HFF-Myc (cell line): Measurements from ENCODE around the gene GATA5.

Experiments
- DNase-seq: peaks from one replicate; pipeline ENCODE4 v3.0.0-alpha.2; 2011; ENCODE audit warnings: low read depth; ENCODE audit errors: extremely low read depth
- H3K4me3 ChIP-seq: replicated peaks from 2 replicates; pipeline ENCODE4 v1.5.1; 2011; ENCODE audit warnings: low read depth, mild to moderate bottlenecking, control low read depth, low read length
- CTCF ChIP-seq: IDR thresholded peaks from 2 replicates; pipeline ENCODE4 v1.5.1; 2012; ENCODE audit warnings: mild to moderate bottlenecking, low read depth, low read length, control low read depth; ENCODE audit errors: missing control alignments

The GATA5 gene

GRCh38 chr20:62473717-62474603, 1.8 kb downstream of the GATA5 start:
- TF ChIP-seq CTCF = no peak
- no peak overlapping the region for H3K4me3 ChIP-seq
- DNase-seq = no peak

DNA sequence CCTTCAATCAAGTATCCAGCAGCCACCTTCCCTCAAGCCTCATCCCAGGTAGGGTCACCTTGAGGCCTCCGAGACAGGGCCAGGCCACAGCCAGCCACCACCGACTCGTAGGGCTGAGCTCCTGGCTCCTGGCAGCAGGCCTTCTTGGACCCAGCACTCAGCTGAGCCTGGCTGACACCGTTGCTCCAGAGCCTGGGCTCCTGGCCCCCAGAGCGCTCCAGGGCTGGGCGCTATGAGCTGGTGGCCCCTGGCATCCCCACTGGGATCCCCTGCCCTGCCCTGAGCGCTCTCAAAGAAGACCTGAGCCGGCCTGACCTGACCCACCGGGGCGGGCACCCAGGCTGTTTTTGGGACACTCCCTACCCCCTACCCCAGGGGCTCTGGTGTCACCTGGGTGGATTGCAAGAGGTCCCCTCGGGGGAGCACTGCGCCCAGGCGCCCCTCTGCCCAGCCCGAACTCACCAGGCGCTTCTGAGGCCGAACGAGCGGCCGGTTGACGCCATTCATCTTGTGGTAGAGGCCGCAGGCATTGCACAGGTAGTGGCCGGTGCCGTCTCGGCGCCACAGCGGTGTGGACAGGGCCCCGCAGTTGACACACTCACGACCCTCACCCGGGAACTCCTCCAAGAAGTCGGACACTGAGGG, 2.7 kb downstream of the GATA5 start:
- DNase-seq = no peak
- TF ChIP-seq CTCF = no peak
- no peak overlapping the region for H3K4me3 ChIP-seq

DNA sequence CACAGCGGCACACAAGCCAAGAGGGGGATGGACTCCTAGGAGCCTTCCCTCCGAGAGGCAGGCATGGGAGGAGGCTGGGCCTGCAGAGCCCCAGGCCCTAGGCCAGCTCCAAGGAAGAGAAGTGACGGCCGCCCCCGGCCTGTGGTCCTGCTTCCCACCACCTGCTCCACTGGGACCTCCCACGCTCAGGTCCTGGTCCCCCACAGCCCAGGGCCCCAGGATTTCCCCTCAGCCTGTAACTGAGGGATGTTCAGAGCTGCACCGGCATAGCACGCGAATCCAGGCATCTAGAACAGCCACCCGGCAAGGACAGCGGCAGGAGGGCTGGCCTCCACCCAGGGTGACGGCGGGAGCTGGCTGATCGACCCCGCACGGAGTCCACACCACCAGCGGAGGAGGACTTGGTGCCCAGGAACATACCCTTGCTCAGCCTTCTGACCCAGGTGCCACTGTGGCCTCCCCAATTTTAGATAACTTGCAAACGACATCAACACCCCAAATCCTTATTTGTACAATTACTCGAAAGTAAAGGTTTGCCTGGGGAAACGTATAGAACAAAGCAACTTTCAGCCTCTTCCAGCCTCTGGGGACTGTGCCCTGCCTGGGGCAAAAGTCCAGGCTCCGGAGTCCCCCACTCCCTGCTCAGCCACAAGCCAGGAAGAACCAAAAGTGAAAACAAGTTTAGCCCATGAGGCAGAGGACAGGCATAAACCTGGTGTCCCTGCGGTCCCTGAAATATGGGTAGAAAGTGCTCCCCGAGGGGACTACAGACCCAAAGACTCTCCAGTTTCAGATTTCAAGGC, 3.5 kb downstream of the GATA5 start:
- no peak for DNase-seq
- H3K4me3 ChIP-seq = no peak overlapping the region
- no peak for TF ChIP-seq CTCF

DNA sequence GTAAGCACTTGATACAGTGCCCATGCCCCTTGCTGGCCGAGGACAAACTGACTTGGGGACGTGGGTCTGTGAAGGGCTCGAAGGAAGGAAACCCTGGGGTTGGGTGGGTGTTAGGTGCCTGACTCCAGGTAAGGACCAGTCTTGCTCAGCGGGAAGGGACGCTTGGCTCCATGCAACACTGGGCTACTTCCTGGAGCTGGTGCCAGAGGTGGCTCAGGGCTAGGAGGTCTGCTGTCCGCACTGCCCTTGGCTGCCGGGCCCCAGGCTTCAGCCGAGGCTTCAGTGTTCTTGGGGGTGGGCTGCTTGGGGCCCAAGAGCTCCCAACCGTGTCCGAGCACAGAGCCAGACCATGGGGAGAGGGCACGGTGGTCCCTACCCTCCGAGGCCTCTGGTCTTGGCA, 5.3 kb downstream of the GATA5 start:
- TF ChIP-seq CTCF = no peak

DNA sequence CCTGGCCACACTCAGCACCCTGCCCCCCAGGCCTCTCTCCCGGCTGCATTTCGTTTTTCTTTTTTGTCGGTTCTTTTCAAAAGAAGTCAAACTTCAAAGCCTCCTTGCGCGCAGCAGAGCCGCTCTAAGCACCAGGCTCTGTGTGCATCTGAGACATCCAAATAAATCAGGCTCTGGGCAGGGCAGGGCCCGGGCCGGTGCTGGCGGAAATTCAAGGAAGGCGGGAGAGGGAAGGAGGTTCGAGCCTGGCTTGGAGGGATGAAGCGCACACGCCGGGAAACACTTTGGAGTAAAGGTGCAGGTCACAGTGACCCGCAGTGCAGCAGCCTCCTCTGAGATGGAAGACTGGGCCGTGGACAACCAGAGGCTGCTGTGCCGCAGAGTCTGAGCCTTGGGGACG, 5.8 kb downstream of the GATA5 start:
- no peak for TF ChIP-seq CTCF
- no peak overlapping the region for H3K4me3 ChIP-seq
- no peak for DNase-seq

More for the DNA sequence above, 5.3 kb downstream of the GATA5 start:
- DNase-seq = no peak
- H3K4me3 ChIP-seq = no peak overlapping the region

DNA sequence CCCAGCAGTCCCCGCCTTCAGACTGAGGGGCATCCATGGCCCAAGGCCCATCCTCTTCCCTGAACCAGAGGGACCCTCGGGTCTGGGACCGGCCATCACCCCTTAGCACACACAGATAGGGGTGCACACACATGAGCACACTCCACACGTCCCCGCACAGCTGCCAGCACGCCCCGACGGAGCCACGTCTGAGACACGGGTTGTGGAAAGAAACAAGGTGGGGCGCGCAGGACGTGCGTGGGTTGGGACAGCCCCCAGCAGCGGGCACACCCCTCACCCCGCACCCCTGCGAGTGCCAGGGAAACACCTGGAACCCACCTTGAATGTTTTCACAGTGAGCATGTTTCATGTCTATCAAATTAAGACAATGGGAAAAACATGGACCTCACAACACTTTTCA, 6.4 kb downstream of the GATA5 start:
- no peak overlapping the region for H3K4me3 ChIP-seq
- DNase-seq = no peak
- TF ChIP-seq CTCF = no peak
